Liver (tissue), 3 donors: ENCODE results near the gene GNG11.

Experiments
- ATF3 ChIP-seq: IDR thresholded peaks from 2 replicates; pipeline ENCODE4 v1.6.1; 2016; ENCODE audit warnings: antibody characterized with exemption
- CTCF ChIP-seq: fragments of 150-350 bp; IDR thresholded peaks from 2 replicates; pipeline ENCODE4 v1.5.1; 2017; ENCODE audit warnings: improper control_type of control experiment, low read depth, low read length; ENCODE audit not compliant: missing input control
- EGR1 ChIP-seq, 2 donors: IDR thresholded peaks; 2 replicates each; pipeline ENCODE4 v1.6.1; 2016 to 2018; ENCODE audit warnings: antibody characterized with exemption in 2 of 2, low read depth in 2 of 2
- FOXA2 ChIP-seq: IDR thresholded peaks from 2 replicates; pipeline ENCODE4 v1.6.1; 2016; ENCODE audit warnings: antibody characterized with exemption
- HNF4G ChIP-seq: IDR thresholded peaks from 2 replicates; pipeline ENCODE4 v1.6.1; 2016; ENCODE audit warnings: antibody characterized with exemption
- JUND ChIP-seq, 2 donors: IDR thresholded peaks; 2 replicates each; pipeline ENCODE4 v1.6.1; 2016; ENCODE audit warnings: antibody characterized with exemption in 2 of 2
- NR2F2 ChIP-seq: IDR thresholded peaks from 2 replicates; pipeline ENCODE4 v1.6.1; 2016; ENCODE audit warnings: antibody characterized with exemption
- RAD21 ChIP-seq, 2 donors: IDR thresholded peaks; 2 replicates each; pipeline ENCODE4 v1.6.1; 2016; ENCODE audit warnings: antibody characterized with exemption in 2 of 2, mild to moderate bottlenecking in 2 of 2
- SP1 ChIP-seq: IDR thresholded peaks from 2 replicates; pipeline ENCODE4 v1.6.1; 2018; ENCODE audit warnings: antibody characterized with exemption, mild to moderate bottlenecking
- TAF1 ChIP-seq: conservative IDR thresholded peaks from 2 replicates; pipeline ENCODE4 v1.6.1; 2016; ENCODE audit warnings: antibody characterized with exemption, mild to moderate bottlenecking
- YY1 ChIP-seq: IDR thresholded peaks from 2 replicates; pipeline ENCODE4 v1.6.1; 2016; ENCODE audit warnings: antibody characterized with exemption, mild to moderate bottlenecking
- TF ChIP-seq, protein P1 (sequence below): IDR thresholded peaks from 2 replicates; pipeline ENCODE4 v1.6.1; 2016; ENCODE audit warnings: antibody characterized with exemption, mild to moderate bottlenecking
- TF ChIP-seq, protein P2 (sequence below): IDR thresholded peaks from 2 replicates; pipeline ENCODE4 v1.6.1; 2016; ENCODE audit warnings: antibody characterized with exemption
- TF ChIP-seq, protein P3 (sequence below): IDR thresholded peaks from 2 replicates; pipeline ENCODE4 v1.6.1; 2016; ENCODE audit warnings: antibody characterized with exemption
- donor health status: healthy.
- donor health status: healthy.

- TF ChIP-seq CTCF (no peak), TAF1 (no peak), JUND (IDR thresholded peaks at IDR 0.05) (no peak), EGR1 (IDR thresholded peaks at IDR 0.05; ENCODE audit: low read depth in 2 of 2) (no peak), HNF4G (no peak), NR2F2 (no peak), ATF3 (no peak), RAD21 (IDR thresholded peaks at IDR 0.05) (no peak), YY1 (no peak), SP1 (no peak), FOXA2 (no peak)
- TF ChIP-seq, protein P1, sequence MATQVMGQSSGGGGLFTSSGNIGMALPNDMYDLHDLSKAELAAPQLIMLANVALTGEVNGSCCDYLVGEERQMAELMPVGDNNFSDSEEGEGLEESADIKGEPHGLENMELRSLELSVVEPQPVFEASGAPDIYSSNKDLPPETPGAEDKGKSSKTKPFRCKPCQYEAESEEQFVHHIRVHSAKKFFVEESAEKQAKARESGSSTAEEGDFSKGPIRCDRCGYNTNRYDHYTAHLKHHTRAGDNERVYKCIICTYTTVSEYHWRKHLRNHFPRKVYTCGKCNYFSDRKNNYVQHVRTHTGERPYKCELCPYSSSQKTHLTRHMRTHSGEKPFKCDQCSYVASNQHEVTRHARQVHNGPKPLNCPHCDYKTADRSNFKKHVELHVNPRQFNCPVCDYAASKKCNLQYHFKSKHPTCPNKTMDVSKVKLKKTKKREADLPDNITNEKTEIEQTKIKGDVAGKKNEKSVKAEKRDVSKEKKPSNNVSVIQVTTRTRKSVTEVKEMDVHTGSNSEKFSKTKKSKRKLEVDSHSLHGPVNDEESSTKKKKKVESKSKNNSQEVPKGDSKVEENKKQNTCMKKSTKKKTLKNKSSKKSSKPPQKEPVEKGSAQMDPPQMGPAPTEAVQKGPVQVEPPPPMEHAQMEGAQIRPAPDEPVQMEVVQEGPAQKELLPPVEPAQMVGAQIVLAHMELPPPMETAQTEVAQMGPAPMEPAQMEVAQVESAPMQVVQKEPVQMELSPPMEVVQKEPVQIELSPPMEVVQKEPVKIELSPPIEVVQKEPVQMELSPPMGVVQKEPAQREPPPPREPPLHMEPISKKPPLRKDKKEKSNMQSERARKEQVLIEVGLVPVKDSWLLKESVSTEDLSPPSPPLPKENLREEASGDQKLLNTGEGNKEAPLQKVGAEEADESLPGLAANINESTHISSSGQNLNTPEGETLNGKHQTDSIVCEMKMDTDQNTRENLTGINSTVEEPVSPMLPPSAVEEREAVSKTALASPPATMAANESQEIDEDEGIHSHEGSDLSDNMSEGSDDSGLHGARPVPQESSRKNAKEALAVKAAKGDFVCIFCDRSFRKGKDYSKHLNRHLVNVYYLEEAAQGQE, result no peak
- TF ChIP-seq, protein P2, sequence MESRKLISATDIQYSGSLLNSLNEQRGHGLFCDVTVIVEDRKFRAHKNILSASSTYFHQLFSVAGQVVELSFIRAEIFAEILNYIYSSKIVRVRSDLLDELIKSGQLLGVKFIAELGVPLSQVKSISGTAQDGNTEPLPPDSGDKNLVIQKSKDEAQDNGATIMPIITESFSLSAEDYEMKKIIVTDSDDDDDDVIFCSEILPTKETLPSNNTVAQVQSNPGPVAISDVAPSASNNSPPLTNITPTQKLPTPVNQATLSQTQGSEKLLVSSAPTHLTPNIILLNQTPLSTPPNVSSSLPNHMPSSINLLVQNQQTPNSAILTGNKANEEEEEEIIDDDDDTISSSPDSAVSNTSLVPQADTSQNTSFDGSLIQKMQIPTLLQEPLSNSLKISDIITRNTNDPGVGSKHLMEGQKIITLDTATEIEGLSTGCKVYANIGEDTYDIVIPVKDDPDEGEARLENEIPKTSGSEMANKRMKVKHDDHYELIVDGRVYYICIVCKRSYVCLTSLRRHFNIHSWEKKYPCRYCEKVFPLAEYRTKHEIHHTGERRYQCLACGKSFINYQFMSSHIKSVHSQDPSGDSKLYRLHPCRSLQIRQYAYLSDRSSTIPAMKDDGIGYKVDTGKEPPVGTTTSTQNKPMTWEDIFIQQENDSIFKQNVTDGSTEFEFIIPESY, result no peak
- TF ChIP-seq, protein P3, sequence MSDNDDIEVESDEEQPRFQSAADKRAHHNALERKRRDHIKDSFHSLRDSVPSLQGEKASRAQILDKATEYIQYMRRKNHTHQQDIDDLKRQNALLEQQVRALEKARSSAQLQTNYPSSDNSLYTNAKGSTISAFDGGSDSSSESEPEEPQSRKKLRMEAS, result no peak
These were observed 51.6 kb downstream of the GNG11 start for GRCh38 chr7:93973134-93973533.
